ENCODE results near the gene KSR1. TPM values are rescaled to one million over a fixed set of nuclear protein-coding genes. Genes with fewer than 3 reads are reported as not detected.
"Not testable (repeated sequence)": the region's sequence is repeated elsewhere in the genome, so short reads cannot be mapped to it uniquely, and the experiment has no call there.

Gene KSR1
- total RNA-seq, 1 experiment from 2014 or later = 4.5 TPM

GRCh38 chr17:27420211-27420950, 35.9 kb upstream of the KSR1 start:
- H3K27ac Mint-ChIP-seq (ENCODE audit: unreplicated experiment) = no peak overlapping the region
- peaks cover 15% of the 10 kb centered on the region for H3K27me3 Mint-ChIP-seq (ENCODE audit: unreplicated experiment)
- intact Hi-C loops (cut with micrococcal nuclease; ENCODE audit: unreplicated experiment) = no loop called here
- DNase-seq = no peak
- H3K4me3 Mint-ChIP-seq (ENCODE audit: low read depth, unreplicated experiment) = no peak overlapping the region
- CTCF ChIA-PET = no interaction called here
- TF ChIP-seq CTCF (IDR thresholded peaks at IDR 0.05; ENCODE audit: unreplicated experiment) = no peak
- no peaks in the 10 kb centered on the region for H3K9me3 Mint-ChIP-seq (ENCODE audit: low read depth, unreplicated experiment)
- H3K36me3 Mint-ChIP-seq (ENCODE audit: insufficient read depth, unreplicated experiment) = no peaks in the 10 kb centered on the region
- no peaks in the 10 kb centered on the region for H3K4me1 Mint-ChIP-seq (ENCODE audit: low read depth, unreplicated experiment)
- no TSS peak for BruUV-seq (replicated peaks)

- TF ChIP-seq CTCF (IDR thresholded peaks at IDR 0.05; ENCODE audit: unreplicated experiment) = no peak
- Mint-ChIP-seq H3K4me3 (ENCODE audit: low read depth, unreplicated experiment) (no peak overlapping the region), H3K27ac (ENCODE audit: unreplicated experiment) (no peak overlapping the region), H3K27me3 (ENCODE audit: unreplicated experiment) (peaks cover 15% of the 10 kb centered on the region), H3K36me3 (ENCODE audit: insufficient read depth, unreplicated experiment) (no peaks in the 10 kb centered on the region), H3K4me1 (ENCODE audit: low read depth, unreplicated experiment) (no peaks in the 10 kb centered on the region), H3K9me3 (ENCODE audit: low read depth, unreplicated experiment) (no peaks in the 10 kb centered on the region)
- no peak for DNase-seq
- intact Hi-C loops (cut with micrococcal nuclease; ENCODE audit: unreplicated experiment) = no loop called here
- CTCF ChIA-PET = no interaction called here
- no TSS peak for BruUV-seq (replicated peaks)
These were observed 35.1 kb upstream of the KSR1 start for GRCh38 chr17:27421111-27421510.

GRCh38 chr17:27421626-27422025, 34.6 kb upstream of the KSR1 start:
- H3K4me3 Mint-ChIP-seq (ENCODE audit: low read depth, unreplicated experiment); CTCF ChIA-PET; H3K27ac Mint-ChIP-seq (ENCODE audit: unreplicated experiment); DNase-seq; H3K36me3 Mint-ChIP-seq (ENCODE audit: insufficient read depth, unreplicated experiment); BruUV-seq (replicated peaks); intact Hi-C loops (cut with micrococcal nuclease; ENCODE audit: unreplicated experiment); H3K9me3 Mint-ChIP-seq (ENCODE audit: low read depth, unreplicated experiment); H3K4me1 Mint-ChIP-seq (ENCODE audit: low read depth, unreplicated experiment): not testable (repeated sequence)
- H3K27me3 Mint-ChIP-seq (ENCODE audit: unreplicated experiment) = peaks cover 15% of the 10 kb centered on the region

- TF ChIP-seq CTCF (IDR thresholded peaks at IDR 0.05; ENCODE audit: unreplicated experiment) = no peak
- Mint-ChIP-seq H3K4me1 (ENCODE audit: low read depth, unreplicated experiment) (no peaks in the 10 kb centered on the region), H3K27me3 (ENCODE audit: unreplicated experiment) (peaks cover 15% of the 10 kb centered on the region), H3K36me3 (ENCODE audit: insufficient read depth, unreplicated experiment) (no peaks in the 10 kb centered on the region), H3K9me3 (ENCODE audit: low read depth, unreplicated experiment) (no peaks in the 10 kb centered on the region), H3K27ac (ENCODE audit: unreplicated experiment) (no peak overlapping the region), H3K4me3 (ENCODE audit: low read depth, unreplicated experiment) (no peak overlapping the region)
- no peak for DNase-seq
- CTCF ChIA-PET = no interaction called here
- intact Hi-C loops (cut with micrococcal nuclease; ENCODE audit: unreplicated experiment) = no loop called here
- no TSS peak for BruUV-seq (replicated peaks)
These were observed 33.6 kb upstream of the KSR1 start for GRCh38 chr17:27422601-27423000.

GRCh38 chr17:27423651-27424050, 32.6 kb upstream of the KSR1 start:
- BruUV-seq (replicated peaks) = no TSS peak
- intact Hi-C loops (cut with micrococcal nuclease; ENCODE audit: unreplicated experiment) = no loop called here
- Mint-ChIP-seq H3K27ac (ENCODE audit: unreplicated experiment) (no peak overlapping the region), H3K27me3 (ENCODE audit: unreplicated experiment) (peaks cover 15% of the 10 kb centered on the region), H3K9me3 (ENCODE audit: low read depth, unreplicated experiment) (no peaks in the 10 kb centered on the region), H3K36me3 (ENCODE audit: insufficient read depth, unreplicated experiment) (no peaks in the 10 kb centered on the region), H3K4me3 (ENCODE audit: low read depth, unreplicated experiment) (no peak overlapping the region), H3K4me1 (ENCODE audit: low read depth, unreplicated experiment) (no peaks in the 10 kb centered on the region)
- CTCF ChIA-PET = no interaction called here
- no peak for DNase-seq
- no peak for TF ChIP-seq CTCF (IDR thresholded peaks at IDR 0.05; ENCODE audit: unreplicated experiment)
